Tibial nerve (tissue), 4 donors: ENCODE measurements around the gene MRPS26. TPM values are rescaled to one million over a fixed set of nuclear protein-coding genes. Genes with fewer than 3 reads are reported as not detected.

ENCODE experiments used
- DNase-seq, 2 donors: peaks; one replicate each; pipeline ENCODE4 v3.0.0-alpha.2; 2019; ENCODE audit warnings: low spot score in 2 of 2
- H3K27ac ChIP-seq, 4 donors: fragments of 200-600 bp; sonication (generic) in 3 of 4; one replicate each; pipeline ENCODE4 v1.5.1; 2017 to 2019; ENCODE audit warnings: mild to moderate bottlenecking in 1 of 4
- H3K27me3 ChIP-seq, 2 donors: fragments of 200-600 bp; sonication (generic) in 1 of 2; one replicate each; pipeline versions ENCODE4 v1.5.1 to v1.6.0; 2017 to 2019
- H3K36me3 ChIP-seq, 3 donors: fragments of 200-600 bp; sonication (generic); one replicate each; pipeline ENCODE4 v1.5.1; 2018 to 2019
- H3K4me1 ChIP-seq, 4 donors: fragments of 200-600 bp; sonication (generic) in 3 of 4; one replicate each; pipeline ENCODE4 v1.5.1; 2017 to 2019
- H3K4me3 ChIP-seq, 4 donors: fragments of 200-600 bp; sonication (generic) in 3 of 4; one replicate each; pipeline ENCODE4 v1.5.1; 2017 to 2019; ENCODE audit warnings: mild to moderate bottlenecking in 1 of 4, moderate library complexity in 1 of 4
- H3K9me3 ChIP-seq, 4 donors: fragments of 200-600 bp; sonication (generic) in 3 of 4; one replicate each; pipeline ENCODE4 v1.5.1; 2017 to 2019
- CTCF ChIP-seq, 5 experiments: fragments of 200-600 bp in 3 of 5; fragments of 450-650 bp in 2 of 5; sonication (generic) in 3 of 5; IDR thresholded peaks; one replicate each; pipeline ENCODE4 v1.5.1; 2016 to 2019; ENCODE audit warnings: antibody characterized with exemption in 5 of 5, mild to moderate bottlenecking in 3 of 5, moderate library complexity in 2 of 5
- EP300 ChIP-seq, 2 donors: sonication (generic); formaldehyde crosslinking; IDR thresholded peaks; one replicate each; pipeline ENCODE4 v1.6.1; 2017; ENCODE audit warnings: antibody characterized with exemption in 2 of 2, mild to moderate bottlenecking in 1 of 2
- POLR2A ChIP-seq, 2 donors: fragments of 450-650 bp; IDR thresholded peaks; one replicate each; pipeline ENCODE4 v1.6.1; 2017; ENCODE audit warnings: antibody characterized with exemption in 2 of 2, mild to moderate bottlenecking in 2 of 2, moderate library complexity in 2 of 2
- WGBS, 2 donors: methylation state at CpG; one replicate each; pipeline ENCODE4 v1.1.5; 2018; 5-methylcytosine and 5-hydroxymethylcytosine counted together
- total RNA-seq, 4 donors: library from RNA; depleted of rRNA; stranded (reverse); fragments of >200 nt; gene quantifications; one replicate each; pipeline ENCODE4 v1.1.0, GENCODE V29; 2016

Gene MRPS26
- total RNA-seq, 4 donors from 2014 or later: 43.2 to 87.9 (median 59.5) TPM

- peak; percentile 44 to 52 for DNase-seq
- no peaks in the 10 kb centered on the region for H3K9me3 ChIP-seq
- peak overlapping the region in 1 of 4 donors; percentile 8 for H3K27ac ChIP-seq
- H3K4me1 ChIP-seq: no peaks in the 10 kb centered on the region
- no peak overlapping the region for H3K4me3 ChIP-seq
- no peaks in the 10 kb centered on the region for H3K27me3 ChIP-seq
- TF ChIP-seq EP300 (IDR thresholded peaks at IDR 0.05) (peak in 1 of 2 donors; percentile 41), CTCF (IDR thresholded peaks at IDR 0.05) (no peak)
- H3K36me3 ChIP-seq: peaks cover 0 to 85% (median 0%) of the 10 kb centered on the region in 3 donors
- WGBS, 2 donors: 83% methylated on average over 8 of the region's 8 CpGs
Measured at GRCh38 chr20:3032624-3033023, 13.2 kb upstream of the MRPS26 start.

GRCh38 chr20:3037654-3038053 is 8.2 kb upstream of the MRPS26 start:
- Histone ChIP-seq H3K4me1 (peaks cover 0 to 14% (median 7%) of the 10 kb centered on the region in 4 donors), H3K36me3 (peaks cover 0 to 69% (median 0%) of the 10 kb centered on the region in 3 donors), H3K27me3 (no peaks in the 10 kb centered on the region), H3K4me3 (no peak overlapping the region), H3K9me3 (no peaks in the 10 kb centered on the region), H3K27ac (no peak overlapping the region)
- no peak for DNase-seq
- no peak for TF ChIP-seq POLR2A (IDR thresholded peaks at IDR 0.05)
- TF ChIP-seq CTCF (IDR thresholded peaks at IDR 0.05): no peak
- TF ChIP-seq EP300 (IDR thresholded peaks at IDR 0.05): no peak
- WGBS, 2 donors: 74 to 83% methylated on average over 3 of the region's 3 CpGs

GRCh38 chr20:3038454-3038853 is 7.4 kb upstream of the MRPS26 start:
- 60 to 65% methylated on average over 5 of the region's 5 CpGs for WGBS, 2 donors
- Histone ChIP-seq H3K9me3 (no peaks in the 10 kb centered on the region), H3K4me3 (no peak overlapping the region), H3K27me3 (no peaks in the 10 kb centered on the region), H3K4me1 (peaks cover 0 to 22% (median 13%) of the 10 kb centered on the region in 4 donors), H3K27ac (no peak overlapping the region), H3K36me3 (peaks cover 0 to 69% (median 0%) of the 10 kb centered on the region in 3 donors)
- no peak for TF ChIP-seq EP300 (IDR thresholded peaks at IDR 0.05)
- TF ChIP-seq CTCF (IDR thresholded peaks at IDR 0.05): no peak
- no peak for TF ChIP-seq POLR2A (IDR thresholded peaks at IDR 0.05)
- no peak for DNase-seq

- no peak for DNase-seq
- 91 to 94% methylated on average over 4 of the region's 4 CpGs for WGBS, 2 donors
- peaks cover 0 to 64% (median 0%) of the 10 kb centered on the region in 3 donors for H3K36me3 ChIP-seq
- no peaks in the 10 kb centered on the region for H3K9me3 ChIP-seq
- H3K27ac ChIP-seq: no peak overlapping the region
- H3K4me3 ChIP-seq: no peak overlapping the region
- no peaks in the 10 kb centered on the region for H3K27me3 ChIP-seq
- TF ChIP-seq EP300 (IDR thresholded peaks at IDR 0.05): no peak
- TF ChIP-seq POLR2A (IDR thresholded peaks at IDR 0.05): no peak
- TF ChIP-seq CTCF (IDR thresholded peaks at IDR 0.05): no peak
- peaks cover 0 to 25% (median 13%) of the 10 kb centered on the region in 4 donors for H3K4me1 ChIP-seq
Measured at GRCh38 chr20:3039426-3039825, 6.4 kb upstream of the MRPS26 start.

- 91 to 94% methylated on average over 8 of the region's 8 CpGs for WGBS, 2 donors
- peaks cover 0 to 57% (median 0%) of the 10 kb centered on the region in 3 donors for H3K36me3 ChIP-seq
- no peak overlapping the region for H3K27ac ChIP-seq
- TF ChIP-seq EP300 (IDR thresholded peaks at IDR 0.05) (no peak), CTCF (IDR thresholded peaks at IDR 0.05) (no peak), POLR2A (IDR thresholded peaks at IDR 0.05) (no peak)
- DNase-seq: no peak
- H3K4me1 ChIP-seq: peaks cover 0 to 31% (median 13%) of the 10 kb centered on the region in 4 donors
- no peaks in the 10 kb centered on the region for H3K9me3 ChIP-seq
- H3K27me3 ChIP-seq: no peaks in the 10 kb centered on the region
- H3K4me3 ChIP-seq: no peak overlapping the region
Measured at GRCh38 chr20:3040086-3040485, 5.8 kb upstream of the MRPS26 start.
